ENCODE data around the gene NKX1-1.
A peak's percentile ranks its signal among the peaks of the same experiment; 100 is the strongest.

GRCh38 chr4:1402021-1402515 is 4.2 kb downstream of the NKX1-1 start:
- TF ChIP-seq CTCF (conservative IDR thresholded peaks at IDR 0.05 in 1 of 2, IDR thresholded peaks at IDR 0.05 in 1 of 2; ENCODE audit: low read depth in 1 of 2, low read length in 2 of 2) (no peak), EZH2 (IDR thresholded peaks at IDR 0.05; ENCODE audit: low read length, missing control alignments) (peak; percentile 64)
